ENCODE data around the gene TEX48. TPM values are rescaled to one million over a fixed set of nuclear protein-coding genes. Genes with fewer than 3 reads are reported as not detected.
A peak's percentile ranks its signal among the peaks of the same experiment; 100 is the strongest.

Gene TEX48
- total and polyA plus RNA-seq, 2 donors (not counting 1 experiment from before 2014, with no cell fraction given) = not detected

DNA sequence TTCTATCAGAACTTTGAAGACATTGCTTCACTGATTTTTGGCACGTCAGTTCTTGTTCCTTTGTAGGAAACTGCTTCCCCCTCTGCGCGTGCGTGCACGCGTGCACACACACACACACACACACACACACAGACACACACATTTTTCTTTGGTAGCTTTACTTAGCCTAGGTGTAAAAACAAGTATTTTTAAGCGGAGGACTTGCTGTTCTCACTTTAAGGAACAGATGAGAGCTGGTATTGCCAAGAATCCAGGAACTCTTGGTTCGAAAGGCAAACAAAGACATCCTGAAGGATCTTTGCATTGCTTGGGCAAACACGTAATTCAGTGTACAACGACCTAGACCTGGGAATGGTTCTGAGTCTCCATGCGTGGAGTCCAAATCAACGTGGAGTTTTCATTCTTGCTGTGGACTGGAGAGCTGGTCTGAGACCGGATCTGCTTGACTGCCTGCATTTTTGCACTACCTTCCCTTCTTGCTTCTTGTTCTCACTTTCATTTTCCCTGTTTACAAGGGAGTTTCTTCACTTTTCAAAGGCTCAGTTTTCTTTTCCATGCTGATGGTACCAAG is 62.7 kb downstream of the TEX48 start:
- Histone ChIP-seq H3K4me1 (ENCODE audit: control insufficient read depth in 2 of 2, insufficient read depth in 2 of 2, low read length in 2 of 2) (peaks cover 52 to 70% of the 10 kb centered on the region in 2 donors), H3K4me3 (ENCODE audit: control extremely low read depth in 1 of 5, extremely low read depth in 1 of 5, insufficient read depth in 1 of 5, low read depth in 2 of 5, low read length in 4 of 5) (peak overlapping the region; percentile 14 to 86 (median 54)), H3K36me3 (replicated peaks in 1 of 2; ENCODE audit: control extremely low read depth in 1 of 2, control insufficient read depth in 1 of 2, extremely low read depth in 1 of 2, insufficient read depth in 2 of 2, low read length in 1 of 2) (peaks cover 0 to 38% of the 10 kb centered on the region in 2 experiments), H3K27ac (ENCODE audit: low read length in 2 of 2) (peak overlapping the region; percentile 81 to 89), H3K4me2 (replicated peaks; ENCODE audit: low read depth, low read length, poor library complexity, severe bottlenecking) (peak overlapping the region; percentile 72), H4K20me1 (ENCODE audit: control insufficient read depth, insufficient read depth, low read length, poor library complexity, severe bottlenecking) (no peaks in the 10 kb centered on the region), H3K9me3 (ENCODE audit: control extremely low read depth in 1 of 3, control insufficient read depth in 2 of 3, insufficient read depth in 1 of 3, low read length in 2 of 3) (peaks cover 0 to 4% (median 0%) of the 10 kb centered on the region in 3 donors), H3K27me3 (replicated peaks in 1 of 4; ENCODE audit: control extremely low read depth in 1 of 4, control insufficient read depth in 3 of 4, insufficient read depth in 4 of 4, low read length in 3 of 4) (no peaks in the 10 kb centered on the region), H3K79me2 (ENCODE audit: control insufficient read depth, insufficient read depth, low read length) (peaks cover 70% of the 10 kb centered on the region), H2AFZ (ENCODE audit: insufficient read depth, low read depth, low read length, poor library complexity, severe bottlenecking) (peak overlapping the region; percentile 0), H3K9ac (ENCODE audit: low read length) (peak overlapping the region; percentile 54)
- WGBS (ENCODE audit: insufficient coverage) = 6% methylated on average over 8 of the region's 13 CpGs
- Mint-ChIP-seq H3K4me3 (peak overlapping the region; percentile 91), H3K27ac (peak overlapping the region; percentile 98), H3K27me3 (no peaks in the 10 kb centered on the region), H3K4me1 (peaks cover 49% of the 10 kb centered on the region), H3K9me3 (ENCODE audit: insufficient read depth) (no peaks in the 10 kb centered on the region)
- ATAC-seq (ENCODE audit: low read depth) (peak; percentile 28), DNase-seq (peak; percentile 83)
- ChIA-PET POLR2A (interaction anchor here (0.6 to 1.4 kb wide), 3 partner anchors 8 to 226 kb away, joined by 3 to 11 read pairs (median 8); partner anchors contain the start of genes ATP6V1G1 and TMEM268), CTCF (interaction anchor here (0.7 to 8.8 kb wide), 11 partner anchors 12 to 214 kb away, joined by 3 to 76 read pairs (median 4); partner anchors contain the start of gene ATP6V1G1)
- TF ChIP-seq, protein P1, sequence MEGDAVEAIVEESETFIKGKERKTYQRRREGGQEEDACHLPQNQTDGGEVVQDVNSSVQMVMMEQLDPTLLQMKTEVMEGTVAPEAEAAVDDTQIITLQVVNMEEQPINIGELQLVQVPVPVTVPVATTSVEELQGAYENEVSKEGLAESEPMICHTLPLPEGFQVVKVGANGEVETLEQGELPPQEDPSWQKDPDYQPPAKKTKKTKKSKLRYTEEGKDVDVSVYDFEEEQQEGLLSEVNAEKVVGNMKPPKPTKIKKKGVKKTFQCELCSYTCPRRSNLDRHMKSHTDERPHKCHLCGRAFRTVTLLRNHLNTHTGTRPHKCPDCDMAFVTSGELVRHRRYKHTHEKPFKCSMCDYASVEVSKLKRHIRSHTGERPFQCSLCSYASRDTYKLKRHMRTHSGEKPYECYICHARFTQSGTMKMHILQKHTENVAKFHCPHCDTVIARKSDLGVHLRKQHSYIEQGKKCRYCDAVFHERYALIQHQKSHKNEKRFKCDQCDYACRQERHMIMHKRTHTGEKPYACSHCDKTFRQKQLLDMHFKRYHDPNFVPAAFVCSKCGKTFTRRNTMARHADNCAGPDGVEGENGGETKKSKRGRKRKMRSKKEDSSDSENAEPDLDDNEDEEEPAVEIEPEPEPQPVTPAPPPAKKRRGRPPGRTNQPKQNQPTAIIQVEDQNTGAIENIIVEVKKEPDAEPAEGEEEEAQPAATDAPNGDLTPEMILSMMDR (IDR thresholded peaks at IDR 0.05) = no peak
- TF ChIP-seq EZH2 (IDR thresholded peaks at IDR 0.05; ENCODE audit: borderline replicate concordance, insufficient read depth, low read depth, low read length, poor library complexity, severe bottlenecking) = no peak
- intact Hi-C loops (cut with micrococcal nuclease) = loop anchor here (1.0 to 10.0 kb wide), 5 partner anchors 8 to 54 kb away; partner anchors contain the start of genes ATP6V1G1 and TMEM268
